Gastroesophageal sphincter (tissue), 4 donors: ENCODE results near the gene LAMB4. TPM values are rescaled to one million over a fixed set of nuclear protein-coding genes. Genes with fewer than 3 reads are reported as not detected.
A peak's percentile ranks its signal among the peaks of the same experiment; 100 is the strongest.

Experiments used
- ATAC-seq: fragments of 150-250 bp; one replicate; pipeline ENCODE4 v1.9.1; 2016; ENCODE audit warnings: mild to moderate bottlenecking, moderate library complexity
- H3K27ac ChIP-seq, 4 donors: fragments of 200-600 bp; sonication (generic) in 3 of 4; 1 replicate in 3 of 4; 2 replicates in 1 of 4; pipeline ENCODE4 v1.5.1; 2016 to 2019
- H3K27me3 ChIP-seq: fragments of 200-600 bp; sonication (generic); one replicate; pipeline ENCODE4 v1.5.1; 2019
- H3K36me3 ChIP-seq, 2 donors: fragments of 200-600 bp; sonication (generic); one replicate each; pipeline ENCODE4 v1.5.1; 2019; ENCODE audit warnings: control low read depth in 1 of 2
- H3K4me1 ChIP-seq, 3 donors: fragments of 200-600 bp; sonication (generic); 1 replicate in 2 of 3; 2 replicates in 1 of 3; pipeline ENCODE4 v1.5.1; 2016 to 2019; ENCODE audit warnings: control low read depth in 2 of 3
- H3K4me3 ChIP-seq, 2 donors: fragments of 200-600 bp; sonication (generic); one replicate each; pipeline ENCODE4 v1.5.1; 2019; ENCODE audit warnings: mild to moderate bottlenecking in 1 of 2, moderate library complexity in 1 of 2
- H3K9me3 ChIP-seq, 3 donors: fragments of 200-600 bp; sonication (generic); one replicate each; pipeline ENCODE4 v1.5.1; 2017 to 2019; ENCODE audit warnings: control low read depth in 2 of 3
- EP300 ChIP-seq: sonication (generic); formaldehyde crosslinking; IDR thresholded peaks from one replicate; pipeline ENCODE4 v1.6.1; 2017; ENCODE audit warnings: antibody characterized with exemption, mild to moderate bottlenecking
- POLR2A ChIP-seq, 2 donors: fragments of 450-650 bp; IDR thresholded peaks; one replicate each; pipeline ENCODE4 v1.6.1; 2017; ENCODE audit warnings: antibody characterized with exemption in 2 of 2, mild to moderate bottlenecking in 2 of 2, moderate library complexity in 1 of 2
- POLR2AphosphoS5 ChIP-seq: sonication (generic); formaldehyde crosslinking; IDR thresholded peaks from one replicate; pipeline ENCODE4 v1.6.1; 2017; ENCODE audit warnings: antibody characterized with exemption
- WGBS, 2 donors: methylation state at CpG; one replicate each; pipeline ENCODE4 v1.1.5; 2018; ENCODE audit warnings: low coverage in 1 of 2; 5-methylcytosine and 5-hydroxymethylcytosine counted together
- total RNA-seq, 4 donors: library from RNA; depleted of rRNA; stranded (reverse); fragments of >200 nt; gene quantifications; one replicate each; pipeline ENCODE4 v1.1.0, GENCODE V29; 2016
- TF ChIP-seq, protein P1 (sequence below), 4 experiments: fragments of 200-600 bp in 2 of 4; fragments of 450-650 bp in 2 of 4; sonication (generic) in 1 of 4; IDR thresholded peaks; one replicate each; pipeline ENCODE4 v1.5.1; 2017 to 2019; ENCODE audit warnings: antibody characterized with exemption in 4 of 4, mild to moderate bottlenecking in 2 of 4, moderate library complexity in 2 of 4

Gene LAMB4
- total RNA-seq, 4 donors from 2014 or later, result 0.23 to 0.82 TPM; not detected in 2

DNA sequence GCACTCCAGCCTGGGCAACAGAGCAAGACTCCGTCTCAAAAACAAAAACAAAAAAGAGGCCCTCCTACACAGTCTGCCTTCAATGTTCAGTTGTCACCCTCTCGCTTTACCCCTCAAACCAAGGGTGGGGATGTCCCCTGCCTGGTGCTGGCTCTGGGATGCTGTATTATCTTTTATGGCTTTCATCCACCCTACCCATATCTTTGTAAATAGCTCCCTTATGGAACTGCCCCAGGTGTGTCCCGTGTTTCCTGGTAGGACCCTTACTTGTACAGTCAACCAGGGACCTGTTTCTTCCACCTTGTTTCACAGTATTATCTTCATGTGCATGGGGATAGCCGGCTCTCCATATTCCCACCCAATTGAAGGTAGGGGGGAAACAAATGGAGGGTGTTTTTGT is 111.5 kb downstream of the LAMB4 start:
- Histone ChIP-seq H3K36me3 (no peaks in the 10 kb centered on the region), H3K27me3 (no peaks in the 10 kb centered on the region)
- WGBS, 2 donors, result 90 to 97% methylated on average over 2 to 3 of the region's 4 CpGs

DNA sequence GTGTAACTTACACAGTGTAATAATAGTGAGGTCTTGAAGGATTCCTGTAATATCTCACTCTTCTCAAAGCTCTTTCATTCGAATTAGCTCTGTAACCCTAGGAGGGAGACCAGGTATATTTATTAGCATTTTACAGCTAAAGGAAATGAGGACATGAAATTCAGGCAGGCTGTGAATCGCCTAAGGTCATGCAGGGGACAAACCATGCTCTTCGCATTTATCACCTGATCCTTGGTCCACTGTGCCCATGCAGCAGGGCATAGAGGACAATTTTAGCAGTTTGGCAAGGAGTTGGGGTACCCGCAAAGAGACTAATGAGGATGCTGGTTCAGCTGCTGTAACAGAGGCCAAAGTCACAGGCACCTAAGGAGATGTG is 112.4 kb downstream of the LAMB4 start:
- Histone ChIP-seq H3K9me3 (no peaks in the 10 kb centered on the region), H3K27me3 (no peaks in the 10 kb centered on the region), H3K4me1 (peaks cover 0 to 31% (median 0%) of the 10 kb centered on the region in 3 donors), H3K4me3 (no peak overlapping the region), H3K27ac (peak overlapping the region in 1 of 4 donors; percentile 22), H3K36me3 (no peaks in the 10 kb centered on the region)
- WGBS, 2 donors, result 55% methylated on average over 1 of the region's 4 CpGs; no CpG with 5 or more reads in 1 of the 2 donors
- ATAC-seq, result no peak
- no peak for TF ChIP-seq EP300
- TF ChIP-seq, protein P1, sequence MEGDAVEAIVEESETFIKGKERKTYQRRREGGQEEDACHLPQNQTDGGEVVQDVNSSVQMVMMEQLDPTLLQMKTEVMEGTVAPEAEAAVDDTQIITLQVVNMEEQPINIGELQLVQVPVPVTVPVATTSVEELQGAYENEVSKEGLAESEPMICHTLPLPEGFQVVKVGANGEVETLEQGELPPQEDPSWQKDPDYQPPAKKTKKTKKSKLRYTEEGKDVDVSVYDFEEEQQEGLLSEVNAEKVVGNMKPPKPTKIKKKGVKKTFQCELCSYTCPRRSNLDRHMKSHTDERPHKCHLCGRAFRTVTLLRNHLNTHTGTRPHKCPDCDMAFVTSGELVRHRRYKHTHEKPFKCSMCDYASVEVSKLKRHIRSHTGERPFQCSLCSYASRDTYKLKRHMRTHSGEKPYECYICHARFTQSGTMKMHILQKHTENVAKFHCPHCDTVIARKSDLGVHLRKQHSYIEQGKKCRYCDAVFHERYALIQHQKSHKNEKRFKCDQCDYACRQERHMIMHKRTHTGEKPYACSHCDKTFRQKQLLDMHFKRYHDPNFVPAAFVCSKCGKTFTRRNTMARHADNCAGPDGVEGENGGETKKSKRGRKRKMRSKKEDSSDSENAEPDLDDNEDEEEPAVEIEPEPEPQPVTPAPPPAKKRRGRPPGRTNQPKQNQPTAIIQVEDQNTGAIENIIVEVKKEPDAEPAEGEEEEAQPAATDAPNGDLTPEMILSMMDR (IDR thresholded peaks at IDR 0.05), result no peak
- TF ChIP-seq POLR2AphosphoS5, result no peak
- TF ChIP-seq POLR2A (IDR thresholded peaks at IDR 0.05), result no peak

More for the DNA sequence above, 111.5 kb downstream of the LAMB4 start:
- H3K4me1 ChIP-seq, result peaks cover 0 to 31% (median 0%) of the 10 kb centered on the region in 3 donors
- no peak overlapping the region for H3K4me3 ChIP-seq
- TF ChIP-seq, protein P1 (IDR thresholded peaks at IDR 0.05), result no peak
- no peak for TF ChIP-seq EP300
- no peak for TF ChIP-seq POLR2A (IDR thresholded peaks at IDR 0.05)
- TF ChIP-seq POLR2AphosphoS5, result no peak
- no peak for ATAC-seq
- no peak overlapping the region for H3K27ac ChIP-seq
- no peaks in the 10 kb centered on the region for H3K9me3 ChIP-seq

DNA sequence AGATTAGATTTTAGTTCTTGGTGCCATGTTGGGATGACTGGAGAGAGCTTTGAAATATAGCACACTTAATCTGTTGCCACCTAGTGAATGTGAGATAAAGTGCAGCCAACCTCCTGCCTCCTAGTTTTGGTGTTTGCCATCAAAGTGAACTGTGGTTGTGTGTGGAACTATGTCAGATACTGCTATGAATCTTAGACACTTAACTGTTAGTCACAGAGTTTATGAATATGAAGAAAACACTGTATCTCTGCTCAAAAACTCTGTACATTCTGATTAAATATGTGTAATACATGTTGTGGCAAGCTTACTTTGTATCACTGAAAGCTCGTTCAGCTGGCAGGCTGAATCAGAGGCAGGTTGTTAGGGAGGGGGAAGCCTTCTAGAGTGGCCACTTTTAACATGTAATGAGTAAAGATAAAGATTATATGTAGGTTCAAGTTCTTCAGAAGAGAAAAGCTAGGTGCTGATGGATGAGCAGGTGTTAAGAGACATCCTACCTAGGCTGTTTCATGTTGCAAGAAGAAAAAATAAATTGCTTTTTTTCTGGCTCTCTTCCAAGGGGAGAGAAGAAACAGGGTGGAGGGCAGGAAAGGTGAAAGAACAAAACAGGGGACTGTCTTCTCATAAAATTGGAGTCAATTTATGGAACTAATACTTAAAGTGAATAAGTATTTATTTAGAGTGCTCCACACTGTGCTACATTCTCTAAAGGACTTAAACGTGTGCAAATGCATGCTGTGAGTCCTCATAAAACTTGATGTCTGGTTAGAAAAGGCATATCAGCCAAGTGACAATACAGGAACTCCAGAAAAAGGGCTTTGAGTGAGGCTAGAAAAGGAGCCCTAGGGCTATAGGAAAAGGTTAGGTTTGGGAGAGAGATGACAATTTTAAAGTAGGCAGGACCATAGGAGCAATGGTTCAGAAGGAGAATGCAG is 113.1 kb downstream of the LAMB4 start:
- WGBS, 2 donors, result 17 to 46% methylated on average over 2 of the region's 2 CpGs
- H3K9me3 ChIP-seq, result no peaks in the 10 kb centered on the region
- H3K4me3 ChIP-seq, result no peak overlapping the region
- H3K27ac ChIP-seq, result peak overlapping the region in 3 of 4 donors; percentile 22 to 45 (median 24)
- no peaks in the 10 kb centered on the region for H3K36me3 ChIP-seq
- no peak for TF ChIP-seq POLR2AphosphoS5
- TF ChIP-seq, protein P1 (IDR thresholded peaks at IDR 0.05), result peak; percentile 24 to 54 (median 41)
- H3K4me1 ChIP-seq, result peaks cover 0 to 31% (median 0%) of the 10 kb centered on the region in 3 donors
- no peaks in the 10 kb centered on the region for H3K27me3 ChIP-seq
- ATAC-seq, result peak; percentile 37

DNA sequence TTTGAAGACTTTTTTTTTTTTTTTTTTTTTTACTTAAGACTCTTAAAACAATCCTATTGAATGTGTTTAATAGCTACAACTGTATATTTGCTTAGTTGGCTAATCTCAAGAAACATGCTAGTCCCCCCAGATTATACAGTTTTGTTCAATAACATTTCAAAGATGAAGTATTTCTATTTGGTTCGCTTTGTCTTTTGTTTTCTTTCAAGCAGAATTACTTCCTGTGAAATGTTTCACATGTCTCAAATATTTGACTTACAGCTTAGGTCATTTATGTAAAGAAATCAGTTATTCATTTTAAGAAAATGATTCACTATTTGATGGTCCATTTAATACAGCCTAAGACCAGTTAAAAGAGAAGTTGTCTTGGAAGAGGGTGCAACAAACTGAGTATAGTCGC is 114.4 kb downstream of the LAMB4 start:
- no peaks in the 10 kb centered on the region for H3K27me3 ChIP-seq
- ATAC-seq, result no peak
- peak overlapping the region in 2 of 4 donors; percentile 26 to 48 for H3K27ac ChIP-seq
- no peak overlapping the region for H3K4me3 ChIP-seq
- no peaks in the 10 kb centered on the region for H3K9me3 ChIP-seq
- no peaks in the 10 kb centered on the region for H3K36me3 ChIP-seq
- peaks cover 0 to 35% (median 0%) of the 10 kb centered on the region in 3 donors for H3K4me1 ChIP-seq
- TF ChIP-seq, protein P1 (IDR thresholded peaks at IDR 0.05), result no peak
- TF ChIP-seq POLR2A (IDR thresholded peaks at IDR 0.05) (no peak), EP300 (no peak)
- whole genome bisulfite sequencing, 2 donors, result 85 to 95% methylated on average over 2 of the region's 2 CpGs
